WTC11 (cell line): ENCODE results near the gene ELMO3. TPM values are rescaled to one million over a fixed set of nuclear protein-coding genes. Genes with fewer than 3 reads are reported as not detected.

Experiments used
- ATAC-seq: fragments of 200-7000 bp; cut with Tn5 transposase; 2 replicates; pipeline ENCODE4 v1.10.0; 2021; ENCODE audit warnings: mild to moderate bottlenecking, moderate library complexity
- CTCF ChIA-PET: fragments of 300-600 bp; sonication (Branson Sonifier 250); formaldehyde crosslinking; loops from one replicate; lab custom pipeline; 2021; ENCODE audit warnings: antibody characterized with exemption; lab: Charles Lee
- POLR2A ChIA-PET: fragments of 350-600 bp; sonication (Branson Sonifier 250); formaldehyde crosslinking; loops from one replicate; lab custom pipeline; 2021; ENCODE audit warnings: antibody characterized with exemption; lab: Charles Lee
- DNase-seq: peaks from one replicate; pipeline ENCODE4 v3.0.0; 2021; ENCODE audit warnings: low spot score
- H3K27ac Mint-ChIP-seq: 2 replicates; pipeline ENCODE4 v1.8.0; 2021; ENCODE audit warnings: mixed read lengths
- H3K27me3 Mint-ChIP-seq: 2 replicates; pipeline ENCODE4 v1.8.0; 2021; ENCODE audit warnings: low read depth, mild to moderate bottlenecking, moderate library complexity, mixed read lengths
- H3K36me3 Mint-ChIP-seq: 2 replicates; pipeline ENCODE4 v1.8.0; 2021; ENCODE audit warnings: mixed read lengths
- H3K4me1 Mint-ChIP-seq: 2 replicates; pipeline ENCODE4 v1.8.0; 2022; ENCODE audit warnings: mixed read lengths
- H3K4me3 Mint-ChIP-seq: 2 replicates; pipeline ENCODE4 v1.8.0; 2021; ENCODE audit warnings: mild to moderate bottlenecking, moderate library complexity, mixed read lengths
- H3K9me3 Mint-ChIP-seq: 2 replicates; pipeline ENCODE4 v1.8.0; 2021; ENCODE audit warnings: mixed read lengths
- AR ChIP-seq: fragments of 250-450 bp; sonication (Bioruptor Pico); IDR thresholded peaks from 2 replicates; pipeline ENCODE4 v1.9.0; 2021; ENCODE audit warnings: mild to moderate bottlenecking
- ATF1 ChIP-seq: sonication (generic); formaldehyde crosslinking; IDR thresholded peaks from 2 replicates; pipeline ENCODE4 v1.8.1; 2023; ENCODE audit warnings: mild to moderate bottlenecking, moderate library complexity, missing genetic modification reagents
- ATF3 ChIP-seq: sonication (generic); formaldehyde crosslinking; conservative IDR thresholded peaks from 2 replicates; pipeline ENCODE4 v1.8.1; 2022; ENCODE audit warnings: mild to moderate bottlenecking, missing genetic modification reagents
- CTCF ChIP-seq: fragments of 200-600 bp; IDR thresholded peaks from 2 replicates; pipeline ENCODE4 v1.8.0; 2022; ENCODE audit warnings: antibody characterized with exemption
- NR1H2 ChIP-seq: sonication (generic); formaldehyde crosslinking; IDR thresholded peaks from 2 replicates; pipeline ENCODE4 v1.9.0; 2021; ENCODE audit warnings: mild to moderate bottlenecking, moderate library complexity, missing genetic modification reagents
- PREB ChIP-seq: sonication (generic); formaldehyde crosslinking; IDR thresholded peaks from 2 replicates; pipeline ENCODE4 v1.8.1; 2022; ENCODE audit warnings: mild to moderate bottlenecking, missing genetic modification reagents, moderate library complexity, borderline replicate concordance
- SP1 ChIP-seq: sonication (generic); formaldehyde crosslinking; conservative IDR thresholded peaks from 2 replicates; pipeline ENCODE4 v1.8.1; 2022; ENCODE audit warnings: missing genetic modification reagents
- ZNF138 ChIP-seq: sonication (generic); formaldehyde crosslinking; conservative IDR thresholded peaks from 2 replicates; pipeline ENCODE4 v1.8.1; 2022; ENCODE audit warnings: mild to moderate bottlenecking, moderate library complexity, missing genetic modification reagents
- ZNF416 ChIP-seq: fragments of 250-450 bp; sonication (Bioruptor Pico); IDR thresholded peaks from 2 replicates; pipeline ENCODE4 v1.9.0; 2021; ENCODE audit warnings: mild to moderate bottlenecking, inconsistent platforms
- ZNF425 ChIP-seq: fragments of 250-450 bp; sonication (Bioruptor Pico); conservative IDR thresholded peaks from 2 replicates; pipeline ENCODE4 v1.9.0; 2021; ENCODE audit warnings: mild to moderate bottlenecking
- total RNA-seq: library from RNA; stranded (reverse); gene quantifications from 3 replicates; pipeline ENCODE4 v1.2.3, GENCODE V29; 2021

Gene ELMO3
- total RNA-seq, 1 experiment from 2014 or later, result 13.6 TPM

GRCh38 chr16:67156143-67156844 lies 42.6 kb upstream of the ELMO3 start:
- CTCF ChIA-PET, result interaction anchor here (1.2 to 15.3 kb wide), 19 partner anchors 13 to 272 kb away, joined by 5 to 386 read pairs (median 11); partner anchors contain the start of genes CES3, E2F4, HSF4 and MATCAP1
- H3K36me3 Mint-ChIP-seq, result peaks cover 2% of the 10 kb centered on the region; the same call in 1 of the 2 replicates
- peaks cover 21% of the 10 kb centered on the region for H3K4me1 Mint-ChIP-seq
- TF ChIP-seq ZNF416 (no peak), CTCF (0 out of 2 replicates have a peak, but pooled peaks have one; percentile 10)
- ATAC-seq, result no peak
- H3K4me3 Mint-ChIP-seq, result no peak overlapping the region; the same call in 1 of the 2 replicates
- POLR2A ChIA-PET, result no interaction called here
- no peak for DNase-seq
- no peak overlapping the region for H3K27ac Mint-ChIP-seq
- no peaks in the 10 kb centered on the region for H3K9me3 Mint-ChIP-seq
- H3K27me3 Mint-ChIP-seq, result peaks cover 100% of the 10 kb centered on the region

GRCh38 chr16:67157106-67157748 lies 41.7 kb upstream of the ELMO3 start:
- Mint-ChIP-seq H3K36me3 (peaks cover 2% of the 10 kb centered on the region; the same call in 1 of the 2 replicates), H3K27ac (no peak overlapping the region), H3K27me3 (peaks cover 100% of the 10 kb centered on the region), H3K4me3 (no peak overlapping the region), H3K4me1 (peaks cover 21% of the 10 kb centered on the region), H3K9me3 (no peaks in the 10 kb centered on the region)
- ATAC-seq (no peak), DNase-seq (no peak)
- TF ChIP-seq PREB (CRISPR knock-in tag), result no peak
- TF ChIP-seq SP1 (CRISPR knock-in tag), result no peak
- no peak for TF ChIP-seq ATF1
- no peak for TF ChIP-seq NR1H2 (CRISPR knock-in tag)
- TF ChIP-seq ATF3 (CRISPR knock-in tag), result no peak
- TF ChIP-seq AR (CRISPR knock-in tag), result no peak
- no peak for TF ChIP-seq ZNF425 (CRISPR knock-in tag)
- TF ChIP-seq ZNF138, result no peak
- ChIA-PET POLR2A (no interaction called here), CTCF (interaction anchor here (0.7 to 15.3 kb wide), 5 partner anchors 12 to 196 kb away, joined by 3 to 386 read pairs (median 5); partner anchors contain the start of genes CES3, HSF4 and NOL3)
